DND-41 (cell line): ENCODE results near the gene C10orf95.

Experiments
- ATAC-seq: fragments of 200-7000 bp; cut with Tn5 transposase; 3 replicates; pipeline ENCODE4 v1.9.1; 2021; ENCODE audit warnings: low read depth; ENCODE audit not compliant: insufficient read depth
- DNase-seq: peaks from one replicate; pipeline ENCODE4 v3.0.0-alpha.2; 2020
- H2AFZ ChIP-seq: 2 replicates; pipeline ENCODE4 v1.6.0; 2012; ENCODE audit warnings: low read depth, low read length
- H3K27ac ChIP-seq: 2 replicates; pipeline ENCODE4 v1.5.1; 2012; ENCODE audit warnings: low read length, inconsistent platforms
- H3K27me3 ChIP-seq: fragments of 200-600 bp; sonication (generic); 2 replicates; pipeline ENCODE4 v1.6.0; 2012; ENCODE audit warnings: low read length, mild to moderate bottlenecking, inconsistent platforms; ENCODE audit not compliant: insufficient read depth, poor library complexity
- H3K36me3 ChIP-seq: 2 replicates; pipeline ENCODE4 v1.5.1; 2012; ENCODE audit warnings: low read length, inconsistent platforms; ENCODE audit not compliant: insufficient read depth
- H3K4me1 ChIP-seq: 2 replicates; pipeline ENCODE4 v1.5.1; 2012; ENCODE audit warnings: mild to moderate bottlenecking, low read length; ENCODE audit not compliant: insufficient read depth
- H3K4me2 ChIP-seq: 2 replicates; pipeline ENCODE4 v1.6.0; 2012; ENCODE audit warnings: mild to moderate bottlenecking, moderate library complexity, low read length, inconsistent platforms; ENCODE audit not compliant: insufficient read depth
- H3K4me3 ChIP-seq, 2 experiments: fragments of 200-600 bp in 1 of 2; shearing (Covaris generic) in 1 of 2; 2 replicates each; pipeline ENCODE4 v1.5.1; 2012 to 2016; ENCODE audit warnings: inconsistent platforms in 2 of 2, low read length in 2 of 2, mild to moderate bottlenecking in 2 of 2, low read depth in 1 of 2, moderate library complexity in 1 of 2
- H3K79me2 ChIP-seq: 2 replicates; pipeline ENCODE4 v1.6.0; 2012; ENCODE audit warnings: low read length, inconsistent platforms; ENCODE audit not compliant: insufficient read depth
- H3K9ac ChIP-seq: 2 replicates; pipeline ENCODE4 v1.6.0; 2012; ENCODE audit warnings: low read depth, mild to moderate bottlenecking, inconsistent platforms, low read length, moderate library complexity
- H3K9me3 ChIP-seq: 2 replicates; pipeline ENCODE4 v1.5.1; 2012; ENCODE audit warnings: low read length, moderate library complexity, mild to moderate bottlenecking, inconsistent platforms; ENCODE audit not compliant: insufficient read depth, severe bottlenecking
- H4K20me1 ChIP-seq: 2 replicates; pipeline ENCODE4 v1.6.0; 2012; ENCODE audit warnings: low read length; ENCODE audit not compliant: insufficient read depth
- CTCF ChIP-seq: IDR thresholded peaks from 2 replicates; pipeline ENCODE4 v1.5.1; 2012; ENCODE audit warnings: borderline replicate concordance, low read length, moderate library complexity, mild to moderate bottlenecking; ENCODE audit not compliant: poor library complexity, severe bottlenecking; ENCODE audit errors: extremely low read depth
- EZH2 ChIP-seq: IDR thresholded peaks from 3 replicates; pipeline ENCODE4 v1.6.1; 2012; ENCODE audit warnings: borderline replicate concordance, low read depth, mild to moderate bottlenecking, moderate library complexity, low read length, inconsistent platforms; ENCODE audit not compliant: severe bottlenecking

C10orf95 gene

GRCh38 chr10:102420181-102420713, 31.1 kb downstream of the C10orf95 start:
- H3K27me3 ChIP-seq = no peaks in the 10 kb centered on the region
- H3K4me1 ChIP-seq = peaks cover 38% of the 10 kb centered on the region
- no peak for TF ChIP-seq CTCF
- no peak for TF ChIP-seq EZH2
- peaks cover 12% of the 10 kb centered on the region; the same call in 1 of the 2 replicates for H4K20me1 ChIP-seq
- H3K79me2 ChIP-seq = peaks cover 10% of the 10 kb centered on the region
- H3K27ac ChIP-seq = peak overlapping the region; percentile 92
- H3K36me3 ChIP-seq = peaks cover 27% of the 10 kb centered on the region
- H2AFZ ChIP-seq = peak overlapping the region; percentile 97
- no peak for DNase-seq
- H3K4me2 ChIP-seq = peak overlapping the region; percentile 100
- H3K9ac ChIP-seq = peak overlapping the region; percentile 75
- H3K9me3 ChIP-seq = no peaks in the 10 kb centered on the region
- ATAC-seq = peak; percentile 15; the same call in 2 of the 3 replicates
- H3K4me3 ChIP-seq = peak overlapping the region; percentile 73 to 95

GRCh38 chr10:102419269-102420180, 31.8 kb downstream of the C10orf95 start:
- peak; percentile 30 for ATAC-seq
- Histone ChIP-seq H3K9me3 (no peaks in the 10 kb centered on the region), H3K27ac (peak overlapping the region; percentile 92), H3K4me3 (peak overlapping the region; percentile 73 to 95), H3K9ac (peak overlapping the region; percentile 75), H3K27me3 (no peaks in the 10 kb centered on the region), H4K20me1 (peaks cover 16% of the 10 kb centered on the region), H3K79me2 (peaks cover 10% of the 10 kb centered on the region), H2AFZ (peak overlapping the region; percentile 97), H3K4me2 (peak overlapping the region; percentile 100), H3K4me1 (peaks cover 38% of the 10 kb centered on the region), H3K36me3 (peaks cover 21% of the 10 kb centered on the region)
- TF ChIP-seq CTCF (no peak), EZH2 (no peak)
- DNase-seq = peak; percentile 83

- Histone ChIP-seq H3K9me3 (no peaks in the 10 kb centered on the region), H3K27ac (no peak within 1 kb of the TSS), H2AFZ (peak within 1 kb of the TSS; percentile 97), H3K4me3 (peak within 1 kb of the TSS; percentile 73 to 95; a peak in 3 of 4 replicates), H3K79me2 (peaks cover 10% of the 10 kb centered on the region), H4K20me1 (peaks cover 16% of the 10 kb centered on the region), H3K27me3 (no peaks in the 10 kb centered on the region), H3K4me1 (peaks cover 38% of the 10 kb centered on the region), H3K9ac (peak within 1 kb of the TSS; percentile 75), H3K4me2 (peak within 1 kb of the TSS; percentile 100), H3K36me3 (peaks cover 14% of the 10 kb centered on the region)
- TF ChIP-seq CTCF (no peak), EZH2 (no peak)
- peak; percentile 29 for DNase-seq
- ATAC-seq = no peak
Measured at GRCh38 chr10:102418622-102419268, 32.6 kb downstream of the C10orf95 start, which contains the start of gene PSD. Gene PSD, minus strand, starts transcription at chr10:102418785. Its CDS starts 1,747 bp downstream, at chr10:102417038.
